Inflammatory macrophage treated with lipopolysaccharide for 4 hours (primary cell): ENCODE results near the gene NDUFA9.

Experiments used
- DNase-seq: peaks from one replicate; pipeline ENCODE4 v3.0.0-alpha.2; 2020

The NDUFA9 gene

GRCh38 chr12:4648501-4649357 is at the start of gene NDUFA9, which contains the start of gene AKAP3:
TSS of gene NDUFA9 (plus strand) at chr12:4649114. CDS start at chr12:4649127, 13 bp downstream.
TSS of gene AKAP3 (minus strand) at chr12:4649051. CDS start at chr12:4638196, 10,855 bp downstream.
- DNase-seq = peak; percentile 89

- no peak for DNase-seq
Observed at GRCh38 chr12:4603421-4603820, 45.5 kb upstream of the NDUFA9 start.

GRCh38 chr12:4603946-4604345 is 45.0 kb upstream of the NDUFA9 start:
- no peak for DNase-seq

- peak; percentile 89 for DNase-seq
Observed at GRCh38 chr12:4604684-4605193, 44.2 kb upstream of the NDUFA9 start.

- no peak for DNase-seq
Observed at GRCh38 chr12:4607056-4607455, 41.9 kb upstream of the NDUFA9 start.

GRCh38 chr12:4609071-4609470 is 39.8 kb upstream of the NDUFA9 start:
- DNase-seq = no peak

GRCh38 chr12:4610481-4610880 is 38.4 kb upstream of the NDUFA9 start:
- DNase-seq = no peak

- DNase-seq = no peak
Observed at GRCh38 chr12:4615667-4616066, 33.2 kb upstream of the NDUFA9 start.

- DNase-seq = peak; percentile 12
Observed at GRCh38 chr12:4621511-4621910, 27.4 kb upstream of the NDUFA9 start.

- DNase-seq = no peak
Observed at GRCh38 chr12:4626543-4626942, 22.4 kb upstream of the NDUFA9 start.

GRCh38 chr12:4628406-4628805 is 20.5 kb upstream of the NDUFA9 start:
- no peak for DNase-seq

- DNase-seq = no peak
Observed at GRCh38 chr12:4630262-4630661, 18.7 kb upstream of the NDUFA9 start.

- no peak for DNase-seq
Observed at GRCh38 chr12:4643747-4644146, 5.2 kb upstream of the NDUFA9 start.

- DNase-seq = no peak
Observed at GRCh38 chr12:4645023-4645422, 3.9 kb upstream of the NDUFA9 start.

- peak; percentile 86 for DNase-seq
Observed at GRCh38 chr12:4648104-4648500, 812 bp upstream of the NDUFA9 start.

- no peak for DNase-seq
Observed at GRCh38 chr12:4649358-4649661, 396 bp downstream of the NDUFA9 start.

GRCh38 chr12:4653257-4653656 is 4.3 kb downstream of the NDUFA9 start:
- DNase-seq = no peak

GRCh38 chr12:4653691-4654090 is 4.8 kb downstream of the NDUFA9 start:
- peak; percentile 57 for DNase-seq

GRCh38 chr12:4663971-4664505 is 15.1 kb downstream of the NDUFA9 start:
- peak; percentile 71 for DNase-seq

GRCh38 chr12:4665236-4665635 is 16.3 kb downstream of the NDUFA9 start:
- DNase-seq = no peak

- DNase-seq = no peak
Observed at GRCh38 chr12:4679711-4680110, 30.8 kb downstream of the NDUFA9 start.

GRCh38 chr12:4681732-4682131 is 32.8 kb downstream of the NDUFA9 start:
- DNase-seq = no peak

- DNase-seq = no peak
Observed at GRCh38 chr12:4685317-4685716, 36.4 kb downstream of the NDUFA9 start.

- DNase-seq = no peak
Observed at GRCh38 chr12:4690760-4691159, 41.8 kb downstream of the NDUFA9 start.
